Trophoblast cell (in vitro differentiated cells and primary cell): Measurements from ENCODE around the gene PSMC6.

Source experiments
- DNase-seq, 2 donors: peaks; one replicate each; pipeline ENCODE4 v3.0.0-alpha.2; 2016
- H2AFZ ChIP-seq: 2 replicates; pipeline ENCODE4 v1.6.1; 2013; ENCODE audit warnings: low read length, moderate library complexity, mild to moderate bottlenecking; ENCODE audit not compliant: insufficient read depth, poor library complexity
- H2AK5ac ChIP-seq: 2 replicates; pipeline ENCODE4 v1.6.1; 2013; ENCODE audit warnings: mild to moderate bottlenecking, low read length
- H2BK120ac ChIP-seq: 2 replicates; pipeline ENCODE4 v1.6.1; 2013; ENCODE audit warnings: low read length, mild to moderate bottlenecking, moderate library complexity; ENCODE audit not compliant: insufficient read depth, poor library complexity
- H2BK12ac ChIP-seq: 2 replicates; pipeline ENCODE4 v1.6.1; 2013; ENCODE audit warnings: mild to moderate bottlenecking, low read length, moderate library complexity
- H2BK5ac ChIP-seq: 2 replicates; pipeline ENCODE4 v1.6.1; 2013; ENCODE audit warnings: low read length, low read depth, moderate library complexity, mild to moderate bottlenecking; ENCODE audit not compliant: poor library complexity
- H3K14ac ChIP-seq: 2 replicates; pipeline ENCODE4 v1.6.1; 2013; ENCODE audit warnings: mild to moderate bottlenecking, low read length
- H3K18ac ChIP-seq: 2 replicates; pipeline ENCODE4 v1.6.1; 2013; ENCODE audit warnings: mild to moderate bottlenecking, low read length
- H3K23ac ChIP-seq: 2 replicates; pipeline ENCODE4 v1.6.1; 2013; ENCODE audit warnings: low read length
- H3K27ac ChIP-seq: 2 replicates; pipeline ENCODE4 v1.5.1; 2013; ENCODE audit warnings: low read depth, mild to moderate bottlenecking, inconsistent platforms, low read length, moderate library complexity
- H3K27me3 ChIP-seq: 2 replicates; pipeline ENCODE4 v1.6.1; 2013; ENCODE audit warnings: inconsistent platforms, mild to moderate bottlenecking, low read length, moderate library complexity; ENCODE audit not compliant: insufficient read depth
- H3K36me3 ChIP-seq, 2 experiments: 1 replicate in 1 of 2; 2 replicates in 1 of 2; pipeline ENCODE4 v1.6.1; 2013; ENCODE audit warnings: low read length in 2 of 2, mild to moderate bottlenecking in 2 of 2, moderate library complexity in 1 of 2; ENCODE audit not compliant: insufficient read depth in 2 of 2, control insufficient read depth in 1 of 2
- H3K4ac ChIP-seq: 2 replicates; pipeline ENCODE4 v1.6.1; 2013; ENCODE audit warnings: low read depth, mild to moderate bottlenecking, low read length, moderate library complexity
- H3K4me1 ChIP-seq, 2 experiments: 1 replicate in 1 of 2; 2 replicates in 1 of 2; pipeline ENCODE4 v1.6.1; 2013; ENCODE audit warnings: low read length in 2 of 2, mild to moderate bottlenecking in 2 of 2, moderate library complexity in 1 of 2; ENCODE audit not compliant: insufficient read depth in 2 of 2, control insufficient read depth in 1 of 2
- H3K4me2 ChIP-seq: 2 replicates; pipeline ENCODE4 v1.6.1; 2013; ENCODE audit warnings: inconsistent platforms, mild to moderate bottlenecking, low read length, moderate library complexity
- H3K4me3 ChIP-seq: 2 replicates; pipeline ENCODE4 v1.5.1; 2013; ENCODE audit warnings: mild to moderate bottlenecking, low read depth, low read length, inconsistent platforms
- H3K79me1 ChIP-seq: one replicate; pipeline ENCODE4 v1.6.1; 2013; ENCODE audit warnings: low read length
- H3K79me2 ChIP-seq: 2 replicates; pipeline ENCODE4 v1.6.1; 2013; ENCODE audit warnings: low read length, mild to moderate bottlenecking; ENCODE audit not compliant: control insufficient read depth, insufficient read depth, poor library complexity
- H3K9ac ChIP-seq: 2 replicates; pipeline ENCODE4 v1.6.1; 2013; ENCODE audit warnings: mild to moderate bottlenecking, low read length
- H3K9me3 ChIP-seq: 2 replicates; pipeline ENCODE4 v1.6.1; 2013; ENCODE audit warnings: low read depth, mild to moderate bottlenecking, control low read depth, inconsistent platforms, low read length; ENCODE audit not compliant: insufficient read depth
- H4K12ac ChIP-seq: 2 replicates; pipeline ENCODE4 v1.6.1; 2013; ENCODE audit warnings: low read depth, mild to moderate bottlenecking, low read length, moderate library complexity
- H4K8ac ChIP-seq: 2 replicates; pipeline ENCODE4 v1.6.1; 2013; ENCODE audit warnings: low read depth, mild to moderate bottlenecking, low read length, moderate library complexity
- H4K91ac ChIP-seq: one replicate; pipeline ENCODE4 v1.6.1; 2013; ENCODE audit warnings: low read depth, mild to moderate bottlenecking, low read length, moderate library complexity
- WGBS: extraction: QIAGEN DNeasy Blood & Tissue Kit; methylation state at CpG from one replicate; pipeline ENCODE4 v1.1.7; 2013; ENCODE audit warnings: missing lambda C conversion rate; ENCODE audit not compliant: insufficient read length, insufficient coverage; ENCODE audit errors: extremely low coverage; 5-methylcytosine and 5-hydroxymethylcytosine counted together

Gene PSMC6

DNA sequence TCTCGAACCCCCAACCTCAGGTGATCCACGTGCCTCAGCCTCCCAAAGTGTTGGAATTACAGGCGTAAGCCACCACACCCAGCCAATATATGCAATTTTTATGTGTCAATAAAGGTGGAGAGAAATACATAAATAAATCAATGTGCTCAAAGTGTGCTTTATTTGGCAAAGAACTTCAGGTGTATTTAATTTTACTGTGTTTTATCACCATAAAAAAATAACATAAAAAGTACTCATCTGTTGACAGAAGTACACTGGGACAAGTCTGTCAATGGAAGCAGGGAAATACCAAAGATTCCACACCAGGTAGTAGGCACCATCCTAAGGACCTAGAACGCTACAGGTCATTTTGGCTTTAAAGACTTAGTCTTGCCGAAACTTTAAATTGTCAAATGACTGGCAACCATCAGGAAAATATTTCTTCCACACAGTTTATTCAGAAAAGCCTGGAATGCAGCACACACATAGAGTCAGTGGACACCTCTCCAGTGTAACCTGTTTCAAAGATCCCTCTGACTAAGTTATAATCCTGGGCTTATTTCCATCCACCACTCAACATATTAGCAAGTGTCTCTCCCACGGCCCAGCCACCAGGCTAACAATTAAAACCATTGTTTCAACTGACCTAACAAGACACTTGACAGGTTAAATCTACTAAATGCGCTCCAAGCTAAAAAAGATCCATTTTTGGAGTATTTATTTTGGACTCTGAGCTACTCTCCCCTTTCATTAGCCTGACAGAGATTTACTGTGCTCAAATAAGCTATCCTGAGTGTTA, 15.8 kb upstream of the PSMC6 start:
- Histone ChIP-seq H3K23ac (no peak overlapping the region), H3K14ac (no peak overlapping the region), H3K9ac (no peak overlapping the region), H3K9me3 (no peaks in the 10 kb centered on the region), H3K4ac (no peak overlapping the region), H3K4me1 (no peaks in the 10 kb centered on the region), H2BK120ac (no peak overlapping the region), H3K79me2 (peaks cover 6% of the 10 kb centered on the region), H2AFZ (no peak overlapping the region), H4K8ac (no peak overlapping the region), H3K4me3 (no peak overlapping the region), H4K91ac (no peak overlapping the region), H3K27ac (no peak overlapping the region), H4K12ac (no peak overlapping the region), H3K4me2 (no peak overlapping the region), H3K27me3 (no peaks in the 10 kb centered on the region), H2BK12ac (no peak overlapping the region), H3K18ac (no peak overlapping the region), H2AK5ac (no peak overlapping the region), H3K79me1 (peaks cover 6% of the 10 kb centered on the region), H3K36me3 (no peaks in the 10 kb centered on the region), H2BK5ac (no peak overlapping the region)
- no peak for DNase-seq
- no CpG with 5 or more reads among the region's 7 CpGs for WGBS

DNA sequence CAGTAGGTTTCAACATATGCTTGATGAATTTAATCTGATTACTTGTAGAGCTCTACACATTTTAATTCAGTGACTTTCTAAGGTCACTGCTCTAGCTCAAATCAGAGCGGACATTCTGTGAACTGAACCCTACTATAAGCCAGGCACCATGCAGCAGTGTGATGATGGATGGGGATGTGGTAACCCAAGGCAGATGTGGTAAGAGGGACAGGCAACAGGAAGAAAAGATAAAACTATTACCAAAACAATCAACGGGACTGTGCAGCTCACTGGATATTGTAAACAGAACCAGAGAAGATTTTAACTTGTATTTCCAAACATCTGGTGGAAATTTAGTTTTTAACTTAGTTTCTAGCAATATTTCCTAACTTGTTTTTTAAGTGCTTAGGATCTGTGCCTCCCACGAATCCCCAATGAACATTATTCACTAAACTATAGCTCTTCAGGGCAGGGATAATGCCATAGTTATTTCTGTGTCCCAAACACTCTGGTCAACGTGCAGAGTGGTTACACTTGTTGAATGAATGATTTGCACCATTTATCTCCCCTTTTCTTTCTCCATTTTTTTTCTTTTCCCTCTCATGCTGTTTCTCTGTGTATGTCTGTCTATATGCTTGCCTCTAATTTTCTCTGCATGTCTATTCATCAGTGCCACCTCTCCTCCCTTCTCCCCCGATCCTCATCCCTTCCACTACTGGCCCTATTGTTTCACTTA, 14.6 kb upstream of the PSMC6 start:
- Histone ChIP-seq H3K4me1 (no peaks in the 10 kb centered on the region), H2AFZ (no peak overlapping the region), H2BK5ac (no peak overlapping the region), H3K36me3 (no peaks in the 10 kb centered on the region), H4K91ac (no peak overlapping the region), H3K79me1 (peaks cover 6% of the 10 kb centered on the region), H3K9ac (no peak overlapping the region), H2BK12ac (no peak overlapping the region), H2AK5ac (no peak overlapping the region), H3K4me2 (no peak overlapping the region), H3K14ac (no peak overlapping the region), H4K12ac (no peak overlapping the region), H3K79me2 (peaks cover 6% of the 10 kb centered on the region), H4K8ac (no peak overlapping the region), H3K4ac (no peak overlapping the region), H3K27me3 (no peaks in the 10 kb centered on the region), H3K27ac (no peak overlapping the region), H3K18ac (no peak overlapping the region), H3K9me3 (no peaks in the 10 kb centered on the region), H3K4me3 (no peak overlapping the region), H3K23ac (no peak overlapping the region), H2BK120ac (no peak overlapping the region)
- WGBS, result no CpG with 5 or more reads among the region's 5 CpGs
- no peak for DNase-seq

DNA sequence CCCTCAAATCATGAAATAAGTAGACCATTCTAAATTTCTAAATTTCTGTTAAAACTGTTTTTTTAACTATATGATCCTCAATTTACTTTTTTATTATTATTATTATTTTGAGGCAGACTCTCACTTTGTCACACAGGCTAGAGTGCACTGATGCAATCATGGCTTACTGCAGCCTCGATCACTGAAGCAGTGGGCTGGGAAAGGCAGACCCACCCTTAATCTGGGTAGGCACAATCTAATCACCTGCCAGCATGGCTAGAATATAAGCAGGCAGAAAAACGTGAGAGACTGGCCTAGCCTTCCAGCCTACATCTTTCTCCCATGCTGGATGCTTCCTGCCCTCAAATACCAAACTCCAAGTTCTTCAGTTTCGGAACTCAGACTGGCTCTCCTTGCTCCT, 14.0 kb upstream of the PSMC6 start:
- Histone ChIP-seq H3K23ac (no peak overlapping the region), H2BK12ac (no peak overlapping the region), H3K4me3 (no peak overlapping the region), H3K79me1 (peaks cover 6% of the 10 kb centered on the region), H3K9me3 (no peaks in the 10 kb centered on the region), H2AK5ac (no peak overlapping the region), H2BK5ac (no peak overlapping the region), H3K4me1 (no peaks in the 10 kb centered on the region), H3K27ac (no peak overlapping the region), H2BK120ac (no peak overlapping the region), H4K8ac (no peak overlapping the region), H4K91ac (no peak overlapping the region), H3K18ac (no peak overlapping the region), H3K36me3 (no peaks in the 10 kb centered on the region), H3K79me2 (peaks cover 6% of the 10 kb centered on the region), H3K9ac (no peak overlapping the region), H4K12ac (no peak overlapping the region), H3K4ac (no peak overlapping the region), H3K27me3 (no peaks in the 10 kb centered on the region), H3K4me2 (no peak overlapping the region), H2AFZ (no peak overlapping the region), H3K14ac (no peak overlapping the region)
- no CpG with 5 or more reads among the region's 3 CpGs for WGBS
- DNase-seq, result no peak

DNA sequence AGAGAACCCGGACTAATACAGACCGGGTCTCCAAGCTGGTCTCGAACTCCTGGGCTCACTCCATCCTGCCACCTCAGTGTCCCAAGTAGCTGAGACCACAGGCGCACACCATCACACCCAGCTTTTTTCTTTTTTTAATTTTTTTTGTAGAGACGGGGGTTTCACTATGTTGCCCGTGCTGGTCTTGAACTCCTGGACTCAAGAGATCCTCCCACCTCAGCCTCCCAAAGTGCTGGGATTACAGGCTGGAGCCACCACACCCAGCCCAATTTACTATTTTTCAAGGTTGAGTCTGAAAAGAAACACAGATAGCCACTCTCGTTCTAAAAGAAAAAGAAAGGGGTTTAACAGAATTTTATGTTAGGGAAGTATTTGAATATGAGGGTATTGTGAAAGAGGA, 13.5 kb upstream of the PSMC6 start:
- H3K18ac ChIP-seq, result no peak overlapping the region
- no peak overlapping the region for H3K27ac ChIP-seq
- H4K91ac ChIP-seq, result no peak overlapping the region
- H2BK5ac ChIP-seq, result no peak overlapping the region
- no peak overlapping the region for H2AK5ac ChIP-seq
- no peaks in the 10 kb centered on the region for H3K36me3 ChIP-seq
- H3K27me3 ChIP-seq, result no peaks in the 10 kb centered on the region
- H3K23ac ChIP-seq, result no peak overlapping the region
- H2BK120ac ChIP-seq, result no peak overlapping the region
- H4K8ac ChIP-seq, result no peak overlapping the region
- no peaks in the 10 kb centered on the region for H3K9me3 ChIP-seq
- no peak for DNase-seq
- H3K79me1 ChIP-seq, result peaks cover 6% of the 10 kb centered on the region
- H4K12ac ChIP-seq, result no peak overlapping the region
- no peak overlapping the region for H2BK12ac ChIP-seq
- H3K9ac ChIP-seq, result no peak overlapping the region
- no peak overlapping the region for H2AFZ ChIP-seq
- H3K4ac ChIP-seq, result no peak overlapping the region
- H3K79me2 ChIP-seq, result peaks cover 6% of the 10 kb centered on the region
- no peak overlapping the region for H3K4me3 ChIP-seq
- no peak overlapping the region for H3K14ac ChIP-seq
- H3K4me2 ChIP-seq, result no peak overlapping the region
- WGBS, result no CpG with 5 or more reads among the region's 7 CpGs
- H3K4me1 ChIP-seq, result no peaks in the 10 kb centered on the region
